ENCODE data around the gene CC2D1A. TPM values are rescaled to one million over a fixed set of nuclear protein-coding genes. Genes with fewer than 3 reads are reported as not detected.
"Not testable (repeated sequence)": the region's sequence is repeated elsewhere in the genome, so short reads cannot be mapped to it uniquely, and the experiment has no call there.

Gene CC2D1A
- total RNA-seq, 1 donor from 2014 or later, result 2.1 TPM

DNA sequence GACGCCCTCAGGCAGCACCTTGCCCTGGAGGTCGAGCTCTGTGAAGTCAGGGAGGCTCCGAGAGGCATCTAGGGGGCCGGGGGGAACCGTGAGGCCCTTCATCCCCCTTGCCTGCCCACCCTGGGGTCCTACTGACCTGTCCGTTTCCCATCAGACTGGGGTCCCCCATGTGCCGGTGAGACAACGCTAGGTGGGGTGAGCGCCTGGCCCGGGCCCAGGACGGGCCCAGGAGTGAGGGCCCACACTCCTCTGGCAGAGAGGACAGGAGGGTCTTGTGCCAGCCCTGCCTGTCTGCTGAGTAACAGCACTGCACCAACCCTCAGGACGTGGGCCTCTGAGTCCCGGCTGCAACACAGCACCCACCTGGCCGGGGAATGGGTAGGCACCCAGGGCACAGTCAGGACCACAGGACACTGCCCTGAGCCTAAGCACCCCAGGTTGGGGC, 60.7 kb downstream of the CC2D1A start:
- no peak overlapping the region for H3K27ac ChIP-seq (ENCODE audit: low read depth, low read length)
- no peaks in the 10 kb centered on the region for H3K4me1 ChIP-seq (ENCODE audit: control insufficient read depth in 3 of 3, insufficient read depth in 3 of 3, low read length in 3 of 3)
- H3K4me3 ChIP-seq (ENCODE audit: low read length in 3 of 3), result no peak overlapping the region
- H3K36me3 ChIP-seq (ENCODE audit: control insufficient read depth in 3 of 3, insufficient read depth in 3 of 3, low read length in 3 of 3), result peaks cover 31 to 49% (median 41%) of the 10 kb centered on the region in 3 donors
- H3K9me3 ChIP-seq (ENCODE audit: control insufficient read depth in 3 of 3, low read length in 3 of 3), result no peaks in the 10 kb centered on the region
- no peak overlapping the region for H3K9ac ChIP-seq (ENCODE audit: low read depth in 1 of 3, low read length in 3 of 3)
- no peaks in the 10 kb centered on the region for H3K27me3 ChIP-seq (ENCODE audit: control insufficient read depth in 3 of 3, insufficient read depth in 3 of 3, low read length in 3 of 3)

DNA sequence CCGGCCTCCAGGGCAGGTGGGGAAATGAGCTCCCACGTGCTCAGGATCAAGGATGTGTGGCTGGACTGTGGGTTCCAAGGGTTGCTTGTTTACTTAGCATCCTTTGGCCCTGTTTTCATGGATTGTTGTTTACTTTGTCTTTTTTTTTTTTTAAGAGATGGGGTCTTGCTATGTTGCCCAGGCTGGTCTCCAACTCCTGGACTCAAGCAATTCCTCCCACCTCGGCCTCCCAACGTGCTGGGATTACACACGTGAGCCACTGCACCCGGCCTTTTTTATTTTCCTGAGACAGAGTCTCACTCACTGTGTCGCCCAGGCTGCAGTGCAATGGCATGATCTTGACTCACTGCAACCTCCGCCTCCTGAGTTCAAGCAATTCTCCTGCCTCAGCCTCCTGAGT, 61.2 kb downstream of the CC2D1A start:
- not testable (repeated sequence) for H3K4me1 ChIP-seq (ENCODE audit: control insufficient read depth in 3 of 3, insufficient read depth in 3 of 3, low read length in 3 of 3); H3K27ac ChIP-seq (ENCODE audit: low read depth, low read length); H3K9me3 ChIP-seq (ENCODE audit: control insufficient read depth in 3 of 3, low read length in 3 of 3); H3K9ac ChIP-seq (ENCODE audit: low read depth in 1 of 3, low read length in 3 of 3); H3K27me3 ChIP-seq (ENCODE audit: control insufficient read depth in 3 of 3, insufficient read depth in 3 of 3, low read length in 3 of 3); H3K4me3 ChIP-seq (ENCODE audit: low read length in 3 of 3)
- peaks cover 31 to 49% (median 43%) of the 10 kb centered on the region in 3 donors for H3K36me3 ChIP-seq (ENCODE audit: control insufficient read depth in 3 of 3, insufficient read depth in 3 of 3, low read length in 3 of 3)

DNA sequence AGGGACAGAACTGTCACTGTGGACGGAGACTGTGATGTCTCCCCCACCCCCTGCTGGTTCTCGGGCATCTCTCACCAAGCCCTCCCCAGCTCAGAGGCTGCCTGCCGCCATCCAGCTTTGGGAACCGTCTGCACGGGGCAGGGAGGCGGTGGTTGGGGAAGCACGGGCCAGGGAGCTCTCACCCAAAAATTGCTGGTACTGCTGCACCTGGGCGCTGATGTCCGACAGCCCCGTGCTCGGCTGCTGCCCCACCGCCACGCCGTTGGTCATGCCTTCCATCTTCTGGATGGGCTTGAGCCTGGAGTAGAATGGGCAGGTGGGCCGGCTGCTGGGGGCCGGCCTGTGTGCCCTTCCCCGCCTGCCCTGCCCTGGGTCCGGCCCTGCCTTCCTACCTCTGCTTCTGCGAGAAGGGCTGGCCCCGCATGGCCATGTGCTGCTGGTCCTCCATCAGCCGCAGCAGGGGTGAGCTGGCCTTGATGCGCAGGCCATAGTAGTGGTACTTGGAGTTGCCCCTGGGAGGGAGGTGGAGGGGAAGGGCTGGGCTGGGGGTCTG, 62.5 kb downstream of the CC2D1A start:
- H3K9me3 ChIP-seq (ENCODE audit: control insufficient read depth in 3 of 3, low read length in 3 of 3), result no peaks in the 10 kb centered on the region
- H3K27me3 ChIP-seq (ENCODE audit: control insufficient read depth in 3 of 3, insufficient read depth in 3 of 3, low read length in 3 of 3), result no peaks in the 10 kb centered on the region
- no peak overlapping the region for H3K9ac ChIP-seq (ENCODE audit: low read depth in 1 of 3, low read length in 3 of 3)
- no peaks in the 10 kb centered on the region for H3K4me1 ChIP-seq (ENCODE audit: control insufficient read depth in 3 of 3, insufficient read depth in 3 of 3, low read length in 3 of 3)
- peaks cover 33 to 53% (median 47%) of the 10 kb centered on the region in 3 donors for H3K36me3 ChIP-seq (ENCODE audit: control insufficient read depth in 3 of 3, insufficient read depth in 3 of 3, low read length in 3 of 3)
- no peak overlapping the region for H3K4me3 ChIP-seq (ENCODE audit: low read length in 3 of 3)
- no peak overlapping the region for H3K27ac ChIP-seq (ENCODE audit: low read depth, low read length)

DNA sequence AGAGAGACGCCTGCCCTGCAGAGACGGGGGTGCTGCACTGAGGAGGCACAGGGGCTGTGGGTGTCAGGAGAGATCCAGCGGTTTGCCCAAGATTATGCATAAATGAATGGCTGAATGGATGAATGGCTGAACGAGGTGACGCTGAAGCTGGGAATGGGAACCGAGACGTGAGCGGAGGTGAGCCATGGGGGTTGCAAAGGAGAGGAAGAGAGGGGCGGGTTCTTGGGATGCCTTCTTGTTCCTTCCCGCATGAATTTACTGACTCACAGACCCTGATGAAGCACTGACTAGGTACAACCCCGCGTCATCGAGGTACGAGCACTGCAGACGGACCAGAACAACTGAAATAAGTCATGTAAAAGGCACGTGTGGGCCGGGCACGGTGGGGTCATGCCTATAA, 63.0 kb downstream of the CC2D1A start:
- Histone ChIP-seq H3K4me3 (ENCODE audit: low read length in 3 of 3) (no peak overlapping the region), H3K36me3 (ENCODE audit: control insufficient read depth in 3 of 3, insufficient read depth in 3 of 3, low read length in 3 of 3) (peaks cover 34 to 53% (median 47%) of the 10 kb centered on the region in 3 donors), H3K4me1 (ENCODE audit: control insufficient read depth in 3 of 3, insufficient read depth in 3 of 3, low read length in 3 of 3) (peaks cover 0 to under 1% (median 0%) of the 10 kb centered on the region in 3 donors), H3K27me3 (ENCODE audit: control insufficient read depth in 3 of 3, insufficient read depth in 3 of 3, low read length in 3 of 3) (no peaks in the 10 kb centered on the region), H3K27ac (ENCODE audit: low read depth, low read length) (no peak overlapping the region), H3K9ac (ENCODE audit: low read depth in 1 of 3, low read length in 3 of 3) (no peak overlapping the region), H3K9me3 (ENCODE audit: control insufficient read depth in 3 of 3, low read length in 3 of 3) (no peaks in the 10 kb centered on the region)

DNA sequence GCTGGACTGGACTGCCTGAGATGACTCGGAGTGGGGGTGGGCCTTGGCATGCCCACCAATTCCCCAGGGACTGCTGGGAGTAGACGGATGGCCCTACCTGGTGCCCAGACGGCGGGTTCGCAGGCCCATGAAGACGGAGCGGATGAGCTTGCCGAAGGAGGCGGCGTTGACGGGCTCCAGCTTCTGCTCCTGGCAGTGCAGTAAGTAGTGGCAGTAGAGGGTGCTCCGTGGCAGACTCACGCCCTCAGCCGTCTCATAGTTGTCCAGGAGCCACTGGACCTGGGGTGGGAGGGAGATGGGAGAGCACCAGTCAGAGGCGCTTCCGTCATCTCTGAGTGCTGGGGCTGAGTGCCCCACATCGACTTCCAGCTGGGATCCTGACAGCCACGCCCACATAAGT, 63.9 kb downstream of the CC2D1A start:
- H3K4me1 ChIP-seq (ENCODE audit: control insufficient read depth in 3 of 3, insufficient read depth in 3 of 3, low read length in 3 of 3), result peaks cover 0 to 6% (median 0%) of the 10 kb centered on the region in 3 donors
- H3K36me3 ChIP-seq (ENCODE audit: control insufficient read depth in 3 of 3, insufficient read depth in 3 of 3, low read length in 3 of 3), result peaks cover 36 to 54% (median 44%) of the 10 kb centered on the region in 3 donors
- no peaks in the 10 kb centered on the region for H3K9me3 ChIP-seq (ENCODE audit: control insufficient read depth in 3 of 3, low read length in 3 of 3)
- no peak overlapping the region for H3K27ac ChIP-seq (ENCODE audit: low read depth, low read length)
- no peaks in the 10 kb centered on the region for H3K27me3 ChIP-seq (ENCODE audit: control insufficient read depth in 3 of 3, insufficient read depth in 3 of 3, low read length in 3 of 3)
- no peak overlapping the region for H3K9ac ChIP-seq (ENCODE audit: low read depth in 1 of 3, low read length in 3 of 3)
- H3K4me3 ChIP-seq (ENCODE audit: low read length in 3 of 3), result no peak overlapping the region

DNA sequence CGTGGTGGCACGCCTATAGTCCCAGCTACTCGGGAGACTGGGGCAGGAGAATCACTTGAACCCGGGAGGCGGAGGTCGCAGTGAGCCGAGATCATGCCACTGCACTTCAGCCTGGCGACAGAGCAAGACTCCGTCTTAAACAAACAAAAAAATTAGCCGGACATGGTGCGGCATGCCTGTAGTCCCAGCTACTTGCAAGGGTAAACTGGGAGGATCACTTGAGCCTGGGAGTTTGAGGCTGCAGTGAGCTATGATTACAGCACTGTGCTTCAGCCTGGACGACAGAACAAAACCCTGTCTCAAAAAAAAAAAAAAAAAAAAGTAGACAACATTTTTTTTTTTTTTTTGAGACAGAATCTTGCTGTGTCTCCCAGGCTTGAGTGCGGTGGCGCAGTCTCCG, 65.9 kb downstream of the CC2D1A start:
- H3K4me3 ChIP-seq (ENCODE audit: low read length in 3 of 3); H3K27ac ChIP-seq (ENCODE audit: low read depth, low read length); H3K27me3 ChIP-seq (ENCODE audit: control insufficient read depth in 3 of 3, insufficient read depth in 3 of 3, low read length in 3 of 3); H3K9ac ChIP-seq (ENCODE audit: low read depth in 1 of 3, low read length in 3 of 3); H3K9me3 ChIP-seq (ENCODE audit: control insufficient read depth in 3 of 3, low read length in 3 of 3): not testable (repeated sequence)
- peaks cover 14 to 25% (median 19%) of the 10 kb centered on the region in 3 donors for H3K4me1 ChIP-seq (ENCODE audit: control insufficient read depth in 3 of 3, insufficient read depth in 3 of 3, low read length in 3 of 3)
- peaks cover 24 to 39% (median 31%) of the 10 kb centered on the region in 3 donors for H3K36me3 ChIP-seq (ENCODE audit: control insufficient read depth in 3 of 3, insufficient read depth in 3 of 3, low read length in 3 of 3)

DNA sequence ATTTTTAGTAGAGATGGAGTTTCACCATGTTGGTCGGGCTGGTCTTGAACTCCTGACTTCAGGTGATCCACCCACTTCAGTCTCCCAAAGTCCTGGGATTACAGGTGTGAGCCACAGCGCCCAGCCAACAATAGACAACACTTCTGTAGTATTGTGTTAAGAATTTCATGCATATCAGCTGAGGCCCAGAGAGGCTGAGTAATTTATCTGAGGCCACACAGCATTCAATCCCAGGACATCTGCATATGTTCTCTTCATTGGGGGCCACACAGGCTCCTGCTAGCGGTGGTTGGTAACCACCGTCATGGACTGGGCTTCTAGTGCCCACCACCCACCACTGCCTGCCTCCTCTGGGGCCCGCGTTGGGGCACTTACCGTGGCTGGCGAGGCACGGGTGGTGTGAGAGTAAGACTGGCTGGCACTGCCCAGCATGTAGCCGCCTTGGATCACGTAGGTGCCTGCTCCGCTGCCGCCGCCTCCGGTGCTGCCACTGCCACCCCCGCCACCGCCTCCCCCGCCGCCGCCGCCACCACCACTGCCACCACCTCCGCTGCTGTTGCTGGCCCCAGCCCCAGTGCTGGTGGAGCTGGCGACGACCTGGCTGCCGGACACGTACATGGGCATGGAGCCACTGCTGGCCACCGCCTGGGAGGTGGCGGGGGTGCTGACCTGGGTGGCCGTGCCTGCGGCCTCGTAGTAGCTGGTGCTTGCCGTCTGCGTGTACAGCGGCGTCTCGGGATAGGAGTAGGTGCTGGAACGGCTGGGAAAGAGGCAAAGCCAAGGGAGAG, 66.6 kb downstream of the CC2D1A start:
- Histone ChIP-seq H3K9me3 (ENCODE audit: control insufficient read depth in 3 of 3, low read length in 3 of 3) (no peaks in the 10 kb centered on the region), H3K4me1 (ENCODE audit: control insufficient read depth in 3 of 3, insufficient read depth in 3 of 3, low read length in 3 of 3) (peaks cover 14 to 25% (median 19%) of the 10 kb centered on the region in 3 donors), H3K27me3 (ENCODE audit: control insufficient read depth in 3 of 3, insufficient read depth in 3 of 3, low read length in 3 of 3) (no peaks in the 10 kb centered on the region), H3K9ac (ENCODE audit: low read depth in 1 of 3, low read length in 3 of 3) (peak overlapping the region in 1 of 3 donors; percentile 25), H3K27ac (ENCODE audit: low read depth, low read length) (no peak overlapping the region), H3K4me3 (ENCODE audit: low read length in 3 of 3) (no peak overlapping the region), H3K36me3 (ENCODE audit: control insufficient read depth in 3 of 3, insufficient read depth in 3 of 3, low read length in 3 of 3) (peaks cover 21 to 36% (median 30%) of the 10 kb centered on the region in 3 donors)

DNA sequence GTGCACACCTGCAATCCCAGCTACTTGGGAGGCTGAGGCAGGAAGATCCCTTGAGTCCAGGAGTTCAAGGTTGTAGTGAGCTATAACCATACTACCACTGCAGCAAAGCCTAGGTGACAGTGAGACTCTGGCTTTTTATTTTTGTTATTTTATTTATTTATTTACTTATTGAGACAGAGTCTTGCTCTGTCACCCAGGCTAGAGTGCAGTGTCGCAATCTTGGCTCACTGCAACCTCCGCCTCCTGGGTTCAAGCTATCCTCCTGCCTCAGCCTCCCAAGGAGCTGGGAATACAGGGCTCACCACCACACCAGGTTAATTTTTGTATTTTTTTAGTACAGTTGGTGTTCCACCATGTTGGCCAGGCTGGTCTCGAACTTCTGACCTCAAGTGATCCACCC, 67.5 kb downstream of the CC2D1A start:
- Histone ChIP-seq H3K9ac (ENCODE audit: low read depth in 1 of 3, low read length in 3 of 3) (peak overlapping the region in 1 of 3 donors; percentile 25), H3K4me1 (ENCODE audit: control insufficient read depth in 3 of 3, insufficient read depth in 3 of 3, low read length in 3 of 3) (peaks cover 18 to 31% (median 19%) of the 10 kb centered on the region in 3 donors), H3K36me3 (ENCODE audit: control insufficient read depth in 3 of 3, insufficient read depth in 3 of 3, low read length in 3 of 3) (peaks cover 19 to 29% (median 22%) of the 10 kb centered on the region in 3 donors)
- not testable (repeated sequence) for H3K27ac ChIP-seq (ENCODE audit: low read depth, low read length); H3K4me3 ChIP-seq (ENCODE audit: low read length in 3 of 3); H3K9me3 ChIP-seq (ENCODE audit: control insufficient read depth in 3 of 3, low read length in 3 of 3); H3K27me3 ChIP-seq (ENCODE audit: control insufficient read depth in 3 of 3, insufficient read depth in 3 of 3, low read length in 3 of 3)

DNA sequence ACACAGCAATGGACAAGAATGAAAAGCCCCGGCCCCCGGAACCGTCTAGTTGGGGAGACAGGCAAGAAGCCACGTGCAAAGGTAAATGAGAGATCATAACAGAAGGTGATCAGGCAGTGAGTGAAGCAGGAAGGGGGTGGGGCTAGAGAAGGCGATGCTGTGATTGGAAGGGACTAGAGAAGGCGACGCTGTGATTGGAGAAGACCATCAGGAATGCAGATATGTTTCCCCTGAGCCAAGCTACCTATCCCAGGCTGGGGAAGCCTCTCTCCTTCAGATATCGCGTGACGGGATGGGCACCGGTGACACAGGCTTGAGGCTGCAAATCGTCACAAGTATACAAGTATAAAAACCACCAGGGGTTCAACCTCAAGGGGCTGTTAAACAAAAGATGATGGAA, 68.1 kb downstream of the CC2D1A start:
- H3K4me3 ChIP-seq (ENCODE audit: low read length in 3 of 3), result no peak overlapping the region
- no peaks in the 10 kb centered on the region for H3K9me3 ChIP-seq (ENCODE audit: control insufficient read depth in 3 of 3, low read length in 3 of 3)
- peaks cover 19 to 32% (median 20%) of the 10 kb centered on the region in 3 donors for H3K4me1 ChIP-seq (ENCODE audit: control insufficient read depth in 3 of 3, insufficient read depth in 3 of 3, low read length in 3 of 3)
- H3K9ac ChIP-seq (ENCODE audit: low read depth in 1 of 3, low read length in 3 of 3), result no peak overlapping the region
- peaks cover 13 to 24% (median 17%) of the 10 kb centered on the region in 3 donors for H3K36me3 ChIP-seq (ENCODE audit: control insufficient read depth in 3 of 3, insufficient read depth in 3 of 3, low read length in 3 of 3)
- no peak overlapping the region for H3K27ac ChIP-seq (ENCODE audit: low read depth, low read length)
- H3K27me3 ChIP-seq (ENCODE audit: control insufficient read depth in 3 of 3, insufficient read depth in 3 of 3, low read length in 3 of 3), result no peaks in the 10 kb centered on the region

DNA sequence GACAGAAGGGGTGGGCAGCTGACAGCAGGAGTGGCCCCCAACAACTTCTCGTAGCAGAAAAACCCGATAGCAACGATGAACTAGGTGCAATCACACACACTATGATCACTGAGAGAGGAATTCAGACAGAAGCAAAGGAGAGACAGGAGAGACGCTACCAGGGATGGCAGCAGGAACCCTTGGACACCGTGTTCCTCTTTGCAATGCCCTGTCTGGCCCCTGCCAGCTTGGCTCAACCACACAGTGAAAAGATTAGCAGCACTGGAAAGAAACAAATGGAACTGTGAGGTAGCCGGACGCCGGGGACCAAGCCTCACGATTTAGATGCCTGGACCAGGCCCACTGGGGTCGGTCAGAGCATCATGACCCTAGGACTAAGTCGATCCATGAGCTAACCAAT, 69.9 kb downstream of the CC2D1A start:
- Histone ChIP-seq H3K4me1 (ENCODE audit: control insufficient read depth in 3 of 3, insufficient read depth in 3 of 3, low read length in 3 of 3) (peaks cover 26 to 49% (median 33%) of the 10 kb centered on the region in 3 donors), H3K9me3 (ENCODE audit: control insufficient read depth in 3 of 3, low read length in 3 of 3) (no peaks in the 10 kb centered on the region), H3K9ac (ENCODE audit: low read depth in 1 of 3, low read length in 3 of 3) (peak overlapping the region in 2 of 3 donors; percentile 7 to 74), H3K27me3 (ENCODE audit: control insufficient read depth in 3 of 3, insufficient read depth in 3 of 3, low read length in 3 of 3) (no peaks in the 10 kb centered on the region), H3K36me3 (ENCODE audit: control insufficient read depth in 3 of 3, insufficient read depth in 3 of 3, low read length in 3 of 3) (peaks cover 6 to 15% (median 7%) of the 10 kb centered on the region in 3 donors), H3K4me3 (ENCODE audit: low read length in 3 of 3) (peak overlapping the region in 2 of 3 donors; percentile 35 to 38), H3K27ac (ENCODE audit: low read depth, low read length) (peak overlapping the region; percentile 56)
